HepG2 (cell line): ENCODE data around the gene CAMTA1. TPM values are rescaled to one million over a fixed set of nuclear protein-coding genes. Genes with fewer than 3 reads are reported as not detected.

Source experiments
- ERF ChIP-seq: IDR thresholded peaks from 2 replicates; pipeline ENCODE4 v1.6.1; 2018; ENCODE audit warnings: missing biosample characterization, missing genetic modification reagents
- IRX3 ChIP-seq: sonication (generic); formaldehyde crosslinking; IDR thresholded peaks from 2 replicates; pipeline ENCODE4 v1.8.1; 2023; ENCODE audit warnings: mild to moderate bottlenecking, low read depth, missing genetic modification reagents, borderline replicate concordance
- MAFF ChIP-seq: IDR thresholded peaks from 2 replicates; pipeline ENCODE4 v1.6.1; 2011; ENCODE audit warnings: low read depth, low read length, improper control_type of control experiment
- MTF2 ChIP-seq: sonication (generic); formaldehyde crosslinking; IDR thresholded peaks from 2 replicates; pipeline ENCODE4 v1.5.0; 2020; ENCODE audit warnings: missing genetic modification reagents, borderline replicate concordance
- RFXAP ChIP-seq: sonication (generic); formaldehyde crosslinking; IDR thresholded peaks from 2 replicates; pipeline ENCODE4 v1.4.0; 2020; ENCODE audit warnings: missing genetic modification reagents, borderline replicate concordance
- TERF1 ChIP-seq: sonication (generic); formaldehyde crosslinking; IDR thresholded peaks from 2 replicates; pipeline ENCODE4 v1.8.0; 2022; ENCODE audit warnings: mild to moderate bottlenecking, missing genetic modification reagents, moderate library complexity
- THYN1 ChIP-seq: sonication (generic); formaldehyde crosslinking; IDR thresholded peaks from 2 replicates; pipeline ENCODE4 v1.8.1; 2023; ENCODE audit warnings: low read depth, mild to moderate bottlenecking, moderate library complexity, missing genetic modification reagents, borderline replicate concordance
- ZFP36L1 ChIP-seq: sonication (generic); formaldehyde crosslinking; IDR thresholded peaks from 2 replicates; pipeline ENCODE4 v1.8.0; 2022; ENCODE audit warnings: mild to moderate bottlenecking, missing genetic modification reagents, moderate library complexity
- ZNF12 ChIP-seq: sonication (generic); formaldehyde crosslinking; IDR thresholded peaks from 2 replicates; pipeline ENCODE4 v1.5.0; 2020; ENCODE audit warnings: missing genetic modification reagents
- ZNF318 ChIP-seq: sonication (generic); formaldehyde crosslinking; IDR thresholded peaks from 2 replicates; pipeline ENCODE4 v1.4.0; 2020; ENCODE audit warnings: mild to moderate bottlenecking, missing genetic modification reagents
- ZNF414 ChIP-seq: sonication (generic); formaldehyde crosslinking; IDR thresholded peaks from 2 replicates; pipeline ENCODE4 v1.5.0; 2020; ENCODE audit warnings: missing genetic modification reagents
- ZNF468 ChIP-seq: sonication (generic); formaldehyde crosslinking; IDR thresholded peaks from 2 replicates; pipeline ENCODE4 v1.8.0; 2022; ENCODE audit warnings: mild to moderate bottlenecking, moderate library complexity, missing genetic modification reagents
- ZNF709 ChIP-seq: sonication (generic); formaldehyde crosslinking; IDR thresholded peaks from 2 replicates; pipeline ENCODE4 v1.5.0; 2020; ENCODE audit warnings: mild to moderate bottlenecking, missing genetic modification reagents
- ZNF839 ChIP-seq: sonication (generic); formaldehyde crosslinking; IDR thresholded peaks from 2 replicates; pipeline ENCODE4 v1.4.0; 2020; ENCODE audit warnings: missing genetic modification reagents, mild to moderate bottlenecking, borderline replicate concordance
- polyA plus RNA-seq, 8 experiments: library from polyadenylated mRNA; depleted of rRNA in 3 of 8; stranded (reverse) in 7 of 8; unstranded in 1 of 8; fragments of >200 nt; fragmentation: Illumina TruSeq in 4 of 8; extraction: Trizol in 4 of 8; gene quantifications; 2 replicates each; pipeline versions ENCODE4 v1.2.1 to v1.2.3, GENCODE V29; 2011 to 2016; ENCODE audit warnings: low read depth in 4 of 8, missing spikeins in 1 of 8, mixed read lengths in 1 of 8; ENCODE audit not compliant: insufficient read depth in 1 of 8
- total RNA-seq, 5 experiments: library from RNA; depleted of rRNA; stranded (reverse); fragments of >200 nt; fragmentation: Illumina TruSeq; extraction: Trizol; gene quantifications; 2 replicates each; pipeline ENCODE4 v1.2.3, GENCODE V29; 2016; ENCODE audit warnings: low read depth in 1 of 5
- TF ChIP-seq, protein P1 (sequence below): sonication (generic); formaldehyde crosslinking; IDR thresholded peaks from 2 replicates; pipeline ENCODE4 v1.4.0; 2020; ENCODE audit warnings: missing genetic modification reagents

Gene CAMTA1
- total and polyA plus RNA-seq, 2 of the 13 experiments (the other 11 are each of a cell fraction or from before 2014, with no cell fraction given), result 25.0 to 36.4 TPM

- TF ChIP-seq ZNF318 (no peak), RFXAP (CRISPR knock-in tag) (no peak), ZNF709 (CRISPR knock-in tag) (no peak), ZNF468 (CRISPR knock-in tag) (no peak), MAFF (no peak), TERF1 (no peak), MTF2 (no peak), THYN1 (CRISPR knock-in tag) (no peak), IRX3 (CRISPR knock-in tag) (no peak), ZFP36L1 (CRISPR knock-in tag) (no peak), ZNF414 (CRISPR knock-in tag) (no peak), ERF (CRISPR knock-in tag) (no peak), ZNF839 (no peak), ZNF12 (CRISPR knock-in tag) (no peak)
- TF ChIP-seq, protein P1, sequence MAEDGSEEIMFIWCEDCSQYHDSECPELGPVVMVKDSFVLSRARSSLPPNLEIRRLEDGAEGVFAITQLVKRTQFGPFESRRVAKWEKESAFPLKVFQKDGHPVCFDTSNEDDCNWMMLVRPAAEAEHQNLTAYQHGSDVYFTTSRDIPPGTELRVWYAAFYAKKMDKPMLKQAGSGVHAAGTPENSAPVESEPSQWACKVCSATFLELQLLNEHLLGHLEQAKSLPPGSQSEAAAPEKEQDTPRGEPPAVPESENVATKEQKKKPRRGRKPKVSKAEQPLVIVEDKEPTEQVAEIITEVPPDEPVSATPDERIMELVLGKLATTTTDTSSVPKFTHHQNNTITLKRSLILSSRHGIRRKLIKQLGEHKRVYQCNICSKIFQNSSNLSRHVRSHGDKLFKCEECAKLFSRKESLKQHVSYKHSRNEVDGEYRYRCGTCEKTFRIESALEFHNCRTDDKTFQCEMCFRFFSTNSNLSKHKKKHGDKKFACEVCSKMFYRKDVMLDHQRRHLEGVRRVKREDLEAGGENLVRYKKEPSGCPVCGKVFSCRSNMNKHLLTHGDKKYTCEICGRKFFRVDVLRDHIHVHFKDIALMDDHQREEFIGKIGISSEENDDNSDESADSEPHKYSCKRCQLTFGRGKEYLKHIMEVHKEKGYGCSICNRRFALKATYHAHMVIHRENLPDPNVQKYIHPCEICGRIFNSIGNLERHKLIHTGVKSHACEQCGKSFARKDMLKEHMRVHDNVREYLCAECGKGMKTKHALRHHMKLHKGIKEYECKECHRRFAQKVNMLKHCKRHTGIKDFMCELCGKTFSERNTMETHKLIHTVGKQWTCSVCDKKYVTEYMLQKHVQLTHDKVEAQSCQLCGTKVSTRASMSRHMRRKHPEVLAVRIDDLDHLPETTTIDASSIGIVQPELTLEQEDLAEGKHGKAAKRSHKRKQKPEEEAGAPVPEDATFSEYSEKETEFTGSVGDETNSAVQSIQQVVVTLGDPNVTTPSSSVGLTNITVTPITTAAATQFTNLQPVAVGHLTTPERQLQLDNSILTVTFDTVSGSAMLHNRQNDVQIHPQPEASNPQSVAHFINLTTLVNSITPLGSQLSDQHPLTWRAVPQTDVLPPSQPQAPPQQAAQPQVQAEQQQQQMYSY, result no peak
These were observed 895.7 kb downstream of the CAMTA1 start (continued) for GRCh38 chr1:7680955-7681268.
